H9 (cell line): Measurements from ENCODE around the gene HNF4A. TPM values are rescaled to one million over a fixed set of nuclear protein-coding genes. Genes with fewer than 3 reads are reported as not detected.

Experiments
- DNase-seq: peaks from one replicate; pipeline ENCODE4 v3.0.0-alpha.2; 2017
- H2AFZ ChIP-seq: one replicate; pipeline ENCODE4 v1.6.1; 2013; ENCODE audit warnings: mild to moderate bottlenecking, low read length, control low read depth, moderate library complexity
- H2AK5ac ChIP-seq: 2 replicates; pipeline ENCODE4 v1.6.1; 2013; ENCODE audit warnings: low read length, control low read depth, mixed read lengths; ENCODE audit not compliant: insufficient read length
- H2BK120ac ChIP-seq: one replicate; pipeline ENCODE4 v1.6.1; 2013; ENCODE audit warnings: low read depth, mild to moderate bottlenecking, low read length, control low read depth, inconsistent platforms; ENCODE audit not compliant: poor library complexity, severe bottlenecking
- H2BK12ac ChIP-seq: 2 replicates; pipeline ENCODE4 v1.6.1; 2013; ENCODE audit warnings: low read length, control low read depth, mixed read lengths, low read depth; ENCODE audit not compliant: insufficient read length
- H2BK15ac ChIP-seq: 2 replicates; pipeline ENCODE4 v1.6.1; 2013; ENCODE audit warnings: low read depth, low read length, control low read depth
- H2BK20ac ChIP-seq: one replicate; pipeline ENCODE4 v1.6.1; 2013; ENCODE audit warnings: low read depth, mild to moderate bottlenecking, low read length, control low read depth, inconsistent platforms; ENCODE audit not compliant: poor library complexity, severe bottlenecking
- H2BK5ac ChIP-seq: 2 replicates; pipeline ENCODE4 v1.6.1; 2013; ENCODE audit warnings: low read length, control low read depth, mixed read lengths; ENCODE audit not compliant: insufficient read length
- H3K14ac ChIP-seq: 2 replicates; pipeline ENCODE4 v1.6.1; 2013; ENCODE audit warnings: low read length, control low read depth; ENCODE audit not compliant: insufficient read depth
- H3K18ac ChIP-seq: 2 replicates; pipeline ENCODE4 v1.6.1; 2013; ENCODE audit warnings: low read depth, mild to moderate bottlenecking, mixed read lengths, low read length, control low read depth; ENCODE audit not compliant: insufficient read length
- H3K23ac ChIP-seq: 2 replicates; pipeline ENCODE4 v1.6.1; 2013; ENCODE audit warnings: low read length, control low read depth, mixed read lengths, low read depth; ENCODE audit not compliant: insufficient read length
- H3K23me2 ChIP-seq: 2 replicates; pipeline ENCODE4 v1.6.1; 2013; ENCODE audit warnings: low read depth, mild to moderate bottlenecking, mixed read lengths, low read length, control low read depth; ENCODE audit not compliant: insufficient read length, poor library complexity, severe bottlenecking
- H3K27ac ChIP-seq: 2 replicates; pipeline ENCODE4 v1.5.1; 2013; ENCODE audit warnings: low read length, control low read depth, mixed read lengths, low read depth; ENCODE audit not compliant: insufficient read length
- H3K27me3 ChIP-seq: 2 replicates; pipeline ENCODE4 v1.6.1; 2013; ENCODE audit warnings: low read length, control low read depth, inconsistent platforms; ENCODE audit not compliant: insufficient read depth
- H3K4ac ChIP-seq: 2 replicates; pipeline ENCODE4 v1.6.1; 2013; ENCODE audit warnings: low read depth, mild to moderate bottlenecking, control low read depth, inconsistent platforms, low read length, moderate library complexity
- H3K4me1 ChIP-seq: 2 replicates; pipeline ENCODE4 v1.6.1; 2013; ENCODE audit warnings: low read length, control low read depth, inconsistent platforms; ENCODE audit not compliant: insufficient read depth
- H3K4me2 ChIP-seq: 2 replicates; pipeline ENCODE4 v1.6.1; 2013; ENCODE audit warnings: low read length, control low read depth, mixed read lengths; ENCODE audit not compliant: insufficient read length, insufficient read depth
- H3K56ac ChIP-seq: 2 replicates; pipeline ENCODE4 v1.6.1; 2013; ENCODE audit warnings: low read depth, mild to moderate bottlenecking, mixed read lengths, low read length, control low read depth; ENCODE audit not compliant: insufficient read length
- H3K79me1 ChIP-seq: 2 replicates; pipeline ENCODE4 v1.6.1; 2013; ENCODE audit warnings: low read depth, mild to moderate bottlenecking, moderate library complexity, low read length, control low read depth, inconsistent platforms; ENCODE audit not compliant: insufficient read depth, poor library complexity, severe bottlenecking
- H3K79me2 ChIP-seq: 2 replicates; pipeline ENCODE4 v1.6.1; 2013; ENCODE audit warnings: low read length, control low read depth, inconsistent platforms; ENCODE audit not compliant: insufficient read depth
- H3K9ac ChIP-seq: 2 replicates; pipeline ENCODE4 v1.6.1; 2013; ENCODE audit warnings: low read length, control low read depth, mixed read lengths; ENCODE audit not compliant: insufficient read length; ENCODE audit errors: extremely low read depth
- H3K9me3 ChIP-seq: one replicate; pipeline ENCODE4 v1.6.1; 2013; ENCODE audit warnings: low read depth, low read length, inconsistent platforms; ENCODE audit not compliant: control insufficient read depth
- H3T11ph ChIP-seq: one replicate; pipeline ENCODE4 v1.6.1; 2013; ENCODE audit warnings: mild to moderate bottlenecking, low read length, control low read depth, inconsistent platforms
- H4K20me1 ChIP-seq: one replicate; pipeline ENCODE4 v1.6.1; 2013; ENCODE audit not compliant: control insufficient read depth, insufficient read length, insufficient read depth
- H4K5ac ChIP-seq: 2 replicates; pipeline ENCODE4 v1.6.1; 2013; ENCODE audit warnings: low read depth, mild to moderate bottlenecking, mixed read lengths, low read length, control low read depth; ENCODE audit not compliant: insufficient read length
- H4K8ac ChIP-seq: replicated peaks from 2 replicates; pipeline ENCODE4 v1.6.1; 2013; ENCODE audit warnings: low read length, control low read depth, mixed read lengths, low read depth; ENCODE audit not compliant: insufficient read length
- H4K91ac ChIP-seq: 2 replicates; pipeline ENCODE4 v1.6.1; 2013; ENCODE audit warnings: low read depth, mild to moderate bottlenecking, moderate library complexity, mixed read lengths, low read length, control low read depth; ENCODE audit not compliant: insufficient read length
- H3K27ac Mint-ChIP-seq, 3 experiments: 2 replicates in 2 of 3; 3 replicates in 1 of 3; pipeline ENCODE4 v1.8.0; 2020 to 2021; ENCODE audit warnings: mixed read lengths in 3 of 3, mild to moderate bottlenecking in 1 of 3, moderate library complexity in 1 of 3
- H3K27me3 Mint-ChIP-seq: 2 replicates; pipeline ENCODE4 v1.8.0; 2021; ENCODE audit warnings: low read depth, mild to moderate bottlenecking, moderate library complexity, mixed read lengths
- H3K36me3 Mint-ChIP-seq, 3 experiments: 2 replicates in 2 of 3; 3 replicates in 1 of 3; pipeline ENCODE4 v1.8.0; 2020 to 2021; ENCODE audit warnings: low read depth in 3 of 3, mixed read lengths in 3 of 3; ENCODE audit not compliant: insufficient read depth in 1 of 3
- H3K4me1 Mint-ChIP-seq, 2 experiments: 2 replicates each; pipeline ENCODE4 v1.8.0; 2020; ENCODE audit warnings: mixed read lengths in 2 of 2
- H3K4me3 Mint-ChIP-seq, 2 experiments: 2 replicates in 1 of 2; 3 replicates in 1 of 2; pipeline ENCODE4 v1.8.0; 2020 to 2021; ENCODE audit warnings: mild to moderate bottlenecking in 2 of 2, mixed read lengths in 2 of 2, moderate library complexity in 1 of 2
- H3K9me3 Mint-ChIP-seq, 2 experiments: 2 replicates in 1 of 2; 3 replicates in 1 of 2; pipeline ENCODE4 v1.8.0; 2020; ENCODE audit warnings: mild to moderate bottlenecking in 2 of 2, mixed read lengths in 2 of 2, moderate library complexity in 1 of 2
- CTCF ChIP-seq: fragments of 200-600 bp; sonication (generic); conservative IDR thresholded peaks from 3 replicates; pipeline ENCODE4 v1.8.0; 2021; ENCODE audit warnings: antibody characterized with exemption, mild to moderate bottlenecking
- WGBS: extraction: QIAGEN DNeasy Blood & Tissue Kit; methylation state at CpG from one replicate; pipeline ENCODE4 v1.1.7; 2013; ENCODE audit warnings: missing lambda C conversion rate, low lambda C conversion rate, mixed read lengths; ENCODE audit not compliant: insufficient read length; ENCODE audit errors: extremely low coverage; 5-methylcytosine and 5-hydroxymethylcytosine counted together
- total RNA-seq: library from RNA; stranded (reverse); gene quantifications from 2 replicates; pipeline ENCODE4 v1.2.1, GENCODE V29; 2021

Gene HNF4A
- total RNA-seq, 1 experiment from 2014 or later: not detected

GRCh38 chr20:44450903-44451450 is 95.5 kb downstream of the HNF4A start:
- H3K4ac ChIP-seq: no peak overlapping the region
- no peaks in the 10 kb centered on the region for H3K79me2 ChIP-seq
- H3K4me1 Mint-ChIP-seq: peaks cover 0 to 4% of the 10 kb centered on the region in 2 experiments; a peak in 2 of 4 replicates
- H2AFZ ChIP-seq: no peak overlapping the region
- no peak overlapping the region for H3K56ac ChIP-seq
- no peaks in the 10 kb centered on the region for H4K20me1 ChIP-seq
- no peaks in the 10 kb centered on the region for H3K4me1 ChIP-seq
- no CpG with 5 or more reads among the region's 7 CpGs for WGBS
- H4K5ac ChIP-seq: no peak overlapping the region
- H3K27me3 ChIP-seq: no peaks in the 10 kb centered on the region
- no peak overlapping the region for H2BK20ac ChIP-seq
- H3K18ac ChIP-seq: peak overlapping the region; percentile 25
- H3K9me3 Mint-ChIP-seq: no peaks in the 10 kb centered on the region
- H2AK5ac ChIP-seq: no peak overlapping the region
- no peak overlapping the region for H4K8ac ChIP-seq
- no peak overlapping the region for H2BK15ac ChIP-seq
- no peak overlapping the region for H3K9ac ChIP-seq
- no peak overlapping the region for H3K4me3 Mint-ChIP-seq
- no peak overlapping the region for H3K23ac ChIP-seq
- peaks cover 2% of the 10 kb centered on the region for H3K27me3 Mint-ChIP-seq
- no peak overlapping the region for H2BK5ac ChIP-seq
- no peak overlapping the region for H2BK12ac ChIP-seq
- no peak overlapping the region for H3K27ac ChIP-seq
- H2BK120ac ChIP-seq: no peak overlapping the region
- H3K9me3 ChIP-seq: no peaks in the 10 kb centered on the region
- DNase-seq: no peak
- H3K14ac ChIP-seq: no peak overlapping the region
- H3K79me1 ChIP-seq: no peaks in the 10 kb centered on the region
- no peak overlapping the region for H3K27ac Mint-ChIP-seq
- no peak overlapping the region for H4K91ac ChIP-seq
- H3T11ph ChIP-seq: no peak overlapping the region
- no peak for TF ChIP-seq CTCF
- no peaks in the 10 kb centered on the region for H3K36me3 Mint-ChIP-seq
- no peaks in the 10 kb centered on the region for H3K23me2 ChIP-seq
- no peak overlapping the region for H3K4me2 ChIP-seq
